Activated T-cell treated with anti-CD3 and anti-CD28 coated beads for 48 hours (primary cell): ENCODE data around the gene MICAL3.
"Not testable (repeated sequence)": the region's sequence is repeated elsewhere in the genome, so short reads cannot be mapped to it uniquely, and the experiment has no call there.

Source experiments
- DNase-seq: peaks from one replicate; pipeline ENCODE4 v3.0.0-alpha.2; 2020; ENCODE audit warnings: low read depth

The MICAL3 gene, protein sequence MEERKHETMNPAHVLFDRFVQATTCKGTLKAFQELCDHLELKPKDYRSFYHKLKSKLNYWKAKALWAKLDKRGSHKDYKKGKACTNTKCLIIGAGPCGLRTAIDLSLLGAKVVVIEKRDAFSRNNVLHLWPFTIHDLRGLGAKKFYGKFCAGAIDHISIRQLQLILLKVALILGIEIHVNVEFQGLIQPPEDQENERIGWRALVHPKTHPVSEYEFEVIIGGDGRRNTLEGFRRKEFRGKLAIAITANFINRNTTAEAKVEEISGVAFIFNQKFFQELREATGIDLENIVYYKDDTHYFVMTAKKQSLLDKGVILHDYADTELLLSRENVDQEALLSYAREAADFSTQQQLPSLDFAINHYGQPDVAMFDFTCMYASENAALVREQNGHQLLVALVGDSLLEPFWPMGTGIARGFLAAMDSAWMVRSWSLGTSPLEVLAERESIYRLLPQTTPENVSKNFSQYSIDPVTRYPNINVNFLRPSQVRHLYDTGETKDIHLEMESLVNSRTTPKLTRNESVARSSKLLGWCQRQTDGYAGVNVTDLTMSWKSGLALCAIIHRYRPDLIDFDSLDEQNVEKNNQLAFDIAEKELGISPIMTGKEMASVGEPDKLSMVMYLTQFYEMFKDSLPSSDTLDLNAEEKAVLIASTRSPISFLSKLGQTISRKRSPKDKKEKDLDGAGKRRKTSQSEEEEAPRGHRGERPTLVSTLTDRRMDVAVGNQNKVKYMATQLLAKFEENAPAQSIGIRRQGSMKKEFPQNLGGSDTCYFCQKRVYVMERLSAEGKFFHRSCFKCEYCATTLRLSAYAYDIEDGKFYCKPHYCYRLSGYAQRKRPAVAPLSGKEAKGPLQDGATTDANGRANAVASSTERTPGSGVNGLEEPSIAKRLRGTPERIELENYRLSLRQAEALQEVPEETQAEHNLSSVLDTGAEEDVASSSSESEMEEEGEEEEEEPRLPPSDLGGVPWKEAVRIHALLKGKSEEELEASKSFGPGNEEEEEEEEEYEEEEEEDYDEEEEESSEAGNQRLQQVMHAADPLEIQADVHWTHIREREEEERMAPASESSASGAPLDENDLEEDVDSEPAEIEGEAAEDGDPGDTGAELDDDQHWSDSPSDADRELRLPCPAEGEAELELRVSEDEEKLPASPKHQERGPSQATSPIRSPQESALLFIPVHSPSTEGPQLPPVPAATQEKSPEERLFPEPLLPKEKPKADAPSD (N-terminal part only)

DNA sequence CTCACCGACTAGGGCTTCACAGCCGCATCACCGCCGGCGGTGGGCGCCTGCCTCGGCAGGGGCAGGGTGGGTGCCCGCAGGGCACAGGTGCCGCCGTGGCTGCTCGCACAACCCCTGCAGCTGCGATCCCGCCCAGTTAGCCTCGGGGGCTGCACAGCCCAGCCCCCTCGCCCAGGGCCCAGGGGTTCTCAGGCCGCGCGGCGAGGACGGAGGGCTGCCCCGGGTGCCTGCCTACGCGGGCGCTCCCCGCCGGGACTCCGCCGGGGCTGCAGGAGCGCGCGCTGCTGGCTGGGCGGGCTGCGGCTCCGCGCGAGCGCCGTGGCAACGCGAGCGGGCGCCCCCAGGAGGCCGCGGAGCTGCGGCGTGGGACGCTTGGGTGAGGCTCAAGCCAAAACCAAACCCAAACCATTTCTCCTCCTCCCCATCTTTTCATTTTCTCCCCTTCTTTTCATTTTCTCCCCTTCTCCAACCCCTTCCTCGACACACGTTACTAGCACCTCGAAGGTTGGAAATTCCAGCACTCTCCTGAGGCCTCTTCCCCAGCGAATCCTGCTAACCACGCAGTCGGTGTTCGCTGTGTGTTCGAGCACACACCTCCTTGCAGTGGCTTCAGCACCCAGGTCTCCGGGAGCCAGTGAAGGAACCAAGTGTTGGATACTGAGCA, at the start of gene MICAL3:
Gene MICAL3 (minus strand): TSS at position 286 of the 664 bp plus-strand sequence. CDS start 117,749 bp downstream, outside the sequence.
- DNase-seq: peak; percentile 70

DNA sequence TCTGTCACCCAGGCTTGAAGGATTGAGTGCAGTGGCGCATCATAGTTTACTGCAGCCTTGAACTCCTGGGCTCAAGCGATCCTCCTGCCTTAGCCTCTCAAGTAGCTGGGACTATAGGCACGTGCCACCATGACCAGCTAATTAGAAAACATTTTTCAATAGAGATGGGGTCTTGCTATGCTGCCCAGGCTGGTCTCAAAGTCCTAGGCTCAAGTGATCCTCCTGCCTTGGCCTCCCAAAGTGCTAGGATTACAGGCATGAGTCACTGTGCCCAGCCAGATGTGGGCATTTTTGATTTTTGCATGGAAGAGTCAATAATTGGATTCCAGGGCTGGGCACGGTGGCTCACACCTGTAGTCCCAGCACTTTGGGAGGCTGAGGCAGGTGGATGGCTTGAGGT, 49.6 kb upstream of the MICAL3 start:
- DNase-seq: not testable (repeated sequence)

- DNase-seq: no peak
These were observed 49.1 kb upstream of the MICAL3 start for GRCh38 chr22:18073467-18073866.

DNA sequence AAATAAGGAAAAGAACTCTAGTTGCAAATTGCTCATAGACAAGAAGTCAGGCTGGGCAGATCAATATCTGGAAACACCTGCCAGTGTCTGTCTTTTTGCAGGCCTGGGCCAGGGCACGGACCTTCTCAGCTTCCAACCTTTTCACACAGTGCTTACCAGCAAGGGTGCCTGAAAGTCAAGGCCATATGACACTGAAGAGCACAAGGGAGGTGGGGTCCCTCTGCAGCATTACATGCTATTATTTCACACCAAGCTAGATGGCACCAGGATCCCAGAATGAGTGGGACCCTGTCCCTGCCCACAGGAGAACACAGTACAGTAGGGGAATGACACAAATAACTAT, 47.6 kb upstream of the MICAL3 start:
- no peak for DNase-seq

GRCh38 chr22:18071307-18071967, 47.1 kb upstream of the MICAL3 start:
- DNase-seq: not testable (repeated sequence)

DNA sequence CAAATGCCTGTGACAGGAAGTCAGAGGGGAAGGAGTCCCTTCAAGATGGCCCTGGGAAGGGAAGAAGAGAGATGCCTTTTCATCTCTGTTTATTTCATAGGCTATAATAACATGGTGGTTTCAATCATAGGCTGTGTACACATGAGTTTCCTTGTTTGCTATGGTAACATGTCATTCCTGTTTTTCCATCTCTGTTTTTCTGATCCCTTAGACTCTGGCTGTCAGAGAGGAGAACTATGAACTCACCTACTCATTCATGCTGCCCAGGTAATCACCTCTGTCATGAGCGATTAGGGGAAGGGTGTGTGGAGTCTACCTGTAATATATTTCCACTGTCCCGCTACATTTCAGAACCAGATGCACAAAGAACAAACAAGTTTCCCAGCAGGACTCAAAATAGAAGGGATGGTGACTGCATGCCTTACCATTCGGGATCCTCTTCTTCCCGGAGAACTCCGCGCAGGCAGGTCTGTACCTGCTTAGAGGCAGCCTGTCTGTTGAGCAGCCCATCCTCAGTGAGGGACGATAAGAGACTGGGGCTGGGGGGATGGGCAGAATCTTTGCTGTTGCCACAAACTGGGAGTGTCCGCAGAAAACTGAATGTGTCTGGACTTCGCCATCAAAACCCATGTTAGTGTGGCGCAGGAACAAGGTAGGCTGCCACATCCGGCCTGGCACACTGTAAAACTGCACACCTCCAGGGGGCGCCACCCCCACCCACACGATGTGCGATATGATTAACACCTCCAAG, 46.4 kb upstream of the MICAL3 start:
- DNase-seq: no peak

DNA sequence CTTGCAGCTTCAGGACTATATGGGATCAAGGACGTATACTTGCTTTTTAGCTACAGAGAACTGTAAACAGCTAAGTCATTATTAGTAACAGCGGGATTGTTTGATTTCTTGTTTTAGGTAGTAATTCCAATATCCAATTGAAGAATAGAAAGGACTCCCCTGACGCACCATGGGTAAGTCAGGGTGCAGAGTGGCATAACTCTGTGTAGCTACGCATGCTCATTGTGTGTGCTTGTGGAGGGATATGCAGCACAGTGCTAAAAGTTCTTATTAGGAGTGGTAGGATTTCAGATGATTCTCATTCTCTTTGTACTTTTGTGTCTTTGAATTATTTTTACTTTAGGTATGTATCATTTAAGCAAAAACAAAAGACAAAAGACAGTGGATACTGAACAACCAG, 45.7 kb upstream of the MICAL3 start:
- DNase-seq: no peak

DNA sequence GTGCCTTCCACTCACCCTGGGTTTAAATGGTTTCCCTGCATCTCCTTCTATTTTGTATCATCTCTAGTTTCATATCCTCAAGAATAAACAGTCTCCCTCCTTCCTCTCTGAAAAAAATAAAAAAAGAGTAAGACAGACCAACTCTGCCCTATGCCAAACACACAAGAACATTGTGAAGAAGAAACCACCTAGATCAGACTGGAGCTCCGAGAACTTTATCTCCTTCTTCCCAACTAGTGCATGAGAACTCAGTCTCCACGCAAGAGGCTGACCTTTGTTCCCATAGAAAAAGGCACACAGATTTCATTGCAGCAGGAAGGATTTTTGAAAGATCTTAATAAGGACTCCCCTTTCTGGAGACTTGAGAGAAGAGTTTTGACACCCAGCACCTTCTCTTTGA, 44.7 kb upstream of the MICAL3 start:
- no peak for DNase-seq

DNA sequence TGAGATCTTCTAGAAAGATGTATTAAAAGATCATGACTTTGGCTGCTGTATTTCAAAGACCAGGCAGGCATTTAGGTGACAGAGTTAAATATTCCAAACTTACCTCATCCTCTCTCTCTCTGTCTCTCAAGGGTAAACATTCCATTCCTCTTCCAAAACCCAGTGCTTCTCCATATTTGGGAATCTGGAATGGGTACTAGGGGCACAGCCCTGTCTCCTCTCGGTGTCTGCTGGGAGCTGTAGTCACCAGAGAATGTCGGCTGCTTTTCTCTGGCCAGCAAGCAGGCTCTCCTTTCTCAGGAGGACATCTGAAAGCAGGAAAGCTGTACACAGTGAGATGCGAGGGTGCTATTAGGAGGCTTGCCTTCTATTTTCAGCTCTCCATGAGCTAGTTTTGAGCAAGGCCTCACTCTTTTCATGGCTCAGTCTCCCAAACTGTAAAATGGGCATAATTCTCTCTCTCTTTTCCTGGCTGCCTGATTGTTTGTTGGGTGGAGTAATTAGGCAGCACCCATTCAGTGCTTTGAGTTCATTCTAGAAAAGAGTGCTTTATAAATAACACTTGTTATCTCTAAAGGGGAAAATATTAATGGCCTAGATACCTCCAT, 44.1 kb upstream of the MICAL3 start:
- no peak for DNase-seq

DNA sequence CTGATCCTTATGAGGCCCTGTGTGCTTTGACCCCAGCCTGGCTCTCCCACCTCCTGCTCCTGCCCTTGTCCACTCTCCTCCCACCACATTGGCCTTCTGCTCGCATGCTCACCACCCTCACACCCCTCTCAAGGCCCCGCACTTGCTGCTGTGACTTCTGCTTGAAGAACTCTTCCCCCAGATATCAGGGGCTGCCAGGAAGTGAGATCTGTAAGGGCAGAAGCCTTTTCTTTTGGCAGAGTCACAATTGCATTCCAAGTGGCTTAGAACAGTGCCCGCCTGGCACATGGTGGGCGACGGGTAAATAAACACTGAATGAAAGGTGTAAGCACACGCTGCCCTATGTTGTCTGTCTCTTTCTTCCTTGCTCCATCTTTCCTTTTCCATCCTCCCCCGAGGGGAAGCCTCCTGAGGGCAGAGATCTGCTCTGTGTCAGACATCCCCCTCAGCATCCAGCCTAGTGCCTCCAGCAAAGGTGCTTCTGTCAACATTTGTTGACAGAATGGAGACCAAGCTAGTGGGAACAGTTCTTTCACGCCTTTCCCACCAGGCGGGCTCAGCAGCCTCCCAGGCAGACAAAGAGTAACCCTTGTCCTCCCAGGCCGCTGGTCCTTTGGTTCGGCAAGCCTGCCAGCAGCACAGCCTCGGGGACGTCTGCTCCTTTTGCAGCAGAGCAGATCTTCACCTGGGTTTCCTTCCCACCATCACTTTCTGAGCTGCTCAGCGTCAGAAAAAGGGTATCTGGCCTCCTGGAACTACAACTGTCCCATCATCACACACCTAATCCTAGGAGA, 43.4 kb upstream of the MICAL3 start:
- DNase-seq: no peak

- no peak for DNase-seq
These were observed 42.8 kb upstream of the MICAL3 start for GRCh38 chr22:18067121-18067520.

DNA sequence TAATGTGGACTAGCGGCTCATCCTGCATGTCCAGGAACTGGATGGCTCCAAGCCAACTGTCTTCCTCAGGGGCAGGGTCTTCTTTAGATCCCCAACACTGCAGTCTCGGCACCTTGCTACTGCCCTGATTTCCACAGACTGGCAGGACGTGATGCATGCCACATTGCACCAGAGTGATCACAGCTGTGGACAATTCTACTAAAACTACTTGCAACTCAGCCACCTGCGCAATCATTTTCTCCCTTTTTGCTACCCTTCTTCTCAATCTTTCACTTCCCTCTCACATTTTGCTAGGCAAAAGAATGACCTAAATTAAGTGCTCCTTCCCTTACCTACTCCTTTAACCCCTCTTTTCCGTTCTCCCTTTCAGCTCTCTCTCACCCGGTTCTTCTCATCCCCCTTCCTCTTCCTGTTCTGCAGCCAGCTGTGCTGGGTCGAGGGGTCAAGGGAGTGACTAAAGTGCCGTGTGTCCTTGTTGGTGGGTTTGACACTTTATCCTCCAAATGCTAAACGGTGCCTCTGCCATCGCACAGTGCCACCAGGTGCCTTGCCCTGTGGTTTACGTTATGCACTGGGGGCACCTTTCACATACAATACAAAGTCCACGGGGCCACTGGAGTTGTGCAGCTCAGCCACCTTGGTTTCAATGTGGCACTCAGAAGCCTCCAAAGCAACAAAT, 42.0 kb upstream of the MICAL3 start:
- DNase-seq: no peak

GRCh38 chr22:18065256-18065655, 40.9 kb upstream of the MICAL3 start:
- no peak for DNase-seq

GRCh38 chr22:18064636-18065035, 40.3 kb upstream of the MICAL3 start:
- no peak for DNase-seq

DNA sequence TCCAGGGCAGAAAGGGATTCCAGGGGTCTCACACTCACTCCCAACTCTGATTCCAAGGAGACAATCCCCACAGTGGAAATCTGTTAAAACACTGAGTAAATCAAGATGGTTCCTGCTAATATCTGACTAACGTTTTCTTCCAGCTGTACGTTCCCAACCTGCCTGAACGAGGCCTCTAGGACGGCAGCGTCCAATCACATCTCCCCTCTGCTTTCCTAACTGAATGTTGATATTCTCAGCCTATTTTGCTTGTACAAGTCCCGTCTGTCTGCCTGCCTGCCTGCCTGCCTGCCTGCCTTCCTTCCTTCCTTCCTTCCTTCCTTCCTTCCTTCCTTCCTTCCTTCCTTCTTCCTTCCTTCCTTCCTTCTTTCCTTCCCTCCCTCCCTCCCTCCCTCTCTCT, 39.4 kb upstream of the MICAL3 start:
- DNase-seq: not testable (repeated sequence)

GRCh38 chr22:18063306-18063705, 38.9 kb upstream of the MICAL3 start:
- DNase-seq: no peak

DNA sequence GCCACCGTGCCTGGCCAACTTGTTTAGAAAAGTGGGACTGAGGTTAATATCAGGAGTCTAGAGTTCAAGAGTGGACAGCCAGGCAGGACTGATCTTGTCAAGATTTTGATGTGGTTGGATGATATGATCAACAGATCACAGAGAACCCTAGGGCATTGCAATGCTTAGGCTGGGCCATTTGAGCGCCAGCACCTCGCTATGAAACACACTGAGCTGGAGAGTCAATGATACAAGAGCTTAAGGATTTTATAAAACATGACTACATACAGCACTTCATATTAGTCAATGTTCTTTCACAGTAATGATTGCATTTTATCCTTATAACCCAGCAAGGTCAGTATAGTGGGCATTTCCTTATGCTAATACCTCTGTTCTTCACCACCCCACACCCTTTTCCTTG, 38.1 kb upstream of the MICAL3 start:
- DNase-seq: no peak
